AG08396 (cell line): ENCODE data around the gene TCTN1.
"Not testable (repeated sequence)": the region's sequence is repeated elsewhere in the genome, so short reads cannot be mapped to it uniquely, and the experiment has no call there.

ENCODE experiments used
- DNase-seq: peaks from one replicate; pipeline ENCODE4 v3.0.0; 2012; ENCODE audit warnings: low spot score, mixed read lengths

Gene TCTN1

DNA sequence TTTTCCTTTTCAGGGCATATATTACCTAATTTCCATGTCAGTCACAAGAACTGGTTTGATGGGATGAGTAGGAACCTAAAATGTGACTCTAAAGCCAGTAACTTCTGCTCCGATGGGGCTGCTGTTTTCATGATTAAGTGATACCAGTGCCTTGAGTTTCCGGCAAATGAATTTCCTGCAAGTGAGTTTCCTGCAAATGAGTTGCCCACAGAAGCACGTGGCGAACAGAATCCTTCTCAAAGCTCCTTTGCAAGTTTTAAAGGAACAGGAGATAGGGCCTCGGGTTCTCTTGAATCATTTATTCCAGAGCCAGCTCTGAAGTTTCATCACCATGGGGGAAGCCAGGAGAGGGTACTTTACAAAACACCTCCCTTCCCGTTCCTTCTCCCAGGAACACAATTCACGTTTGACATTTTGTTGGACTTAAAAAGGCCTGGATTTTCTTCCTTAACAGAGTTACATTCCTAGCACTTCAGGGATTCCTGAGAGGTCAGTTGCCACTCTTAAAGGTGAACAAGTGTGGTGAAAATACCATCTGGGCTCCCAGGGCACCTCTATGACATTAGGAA, 28.6 kb upstream of the TCTN1 start:
- no peak for DNase-seq

DNA sequence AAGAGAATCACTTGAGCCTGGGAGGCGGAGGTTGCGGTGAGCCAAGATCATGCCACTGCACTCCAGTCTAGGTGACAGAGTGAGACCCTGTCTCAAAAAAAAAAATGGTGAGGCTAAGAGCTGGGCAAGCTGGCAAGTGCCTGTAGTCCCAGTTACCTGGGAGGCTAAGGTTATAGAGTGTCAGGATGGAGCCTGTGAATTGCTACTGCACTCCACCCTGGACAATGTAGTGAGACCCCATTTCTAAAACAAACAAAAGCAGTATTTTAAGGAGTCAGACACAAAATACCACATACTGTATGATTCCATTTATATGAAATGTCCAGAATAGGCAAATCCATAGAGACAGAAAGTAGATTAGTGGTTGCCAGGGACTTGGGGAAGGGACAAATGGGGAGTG, 26.8 kb upstream of the TCTN1 start:
- not testable (repeated sequence) for DNase-seq

GRCh38 chr12:110590059-110590458, 23.9 kb upstream of the TCTN1 start:
- DNase-seq: no peak

DNA sequence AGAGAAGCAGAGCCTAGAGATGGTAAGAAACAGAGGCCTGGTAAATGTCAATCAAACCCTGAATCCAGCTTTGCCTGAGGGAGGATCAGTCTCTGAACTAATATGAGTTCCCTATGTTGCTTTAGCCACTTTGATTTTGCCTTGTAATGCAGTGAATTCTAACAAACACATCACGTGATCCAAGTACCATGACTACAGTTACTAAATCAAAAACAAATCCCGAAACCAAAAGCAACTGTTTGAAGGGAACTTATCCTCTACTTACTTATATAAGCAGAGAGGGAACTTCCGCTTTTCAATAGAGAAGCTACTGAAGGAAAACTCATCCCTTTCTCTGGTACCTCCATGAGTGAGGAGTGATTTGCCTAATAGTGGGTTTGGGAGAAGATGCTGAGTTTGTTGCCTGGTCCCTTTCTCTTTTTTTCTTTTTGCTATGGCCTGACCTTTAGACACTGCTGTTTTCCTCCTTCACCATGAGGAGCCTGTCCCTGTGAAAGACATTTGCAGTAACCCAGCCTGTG, 23.1 kb upstream of the TCTN1 start:
- DNase-seq: peak; percentile 57

DNA sequence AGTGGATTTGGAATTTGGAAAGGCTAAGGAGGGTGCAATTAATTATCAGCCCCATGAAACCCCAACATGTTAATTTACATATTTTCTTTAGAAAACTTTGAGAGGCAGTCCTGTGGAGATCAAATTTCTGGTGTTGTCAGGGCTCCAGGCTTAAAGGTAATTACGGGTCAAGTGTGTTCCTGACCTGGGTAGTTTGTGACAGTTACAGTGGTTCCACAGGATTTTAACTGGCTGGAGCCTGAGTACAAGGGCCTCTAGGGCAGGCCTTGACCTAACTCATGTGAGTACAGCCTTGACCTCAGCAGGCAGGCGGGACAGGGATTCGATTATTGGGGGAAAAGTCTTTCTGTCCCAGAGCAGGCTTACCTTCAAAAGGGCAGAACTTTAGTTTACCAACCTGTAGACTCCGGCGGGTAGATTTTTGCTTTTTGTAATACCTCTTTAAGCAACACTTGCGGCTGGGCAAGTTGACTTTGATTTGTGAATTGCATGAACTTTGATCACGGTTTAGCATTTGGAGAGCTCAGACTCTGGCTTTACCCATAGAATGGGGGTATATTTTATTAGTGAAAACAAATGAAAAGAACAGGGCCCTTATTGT, 22.4 kb upstream of the TCTN1 start:
- no peak for DNase-seq

GRCh38 chr12:110592078-110592477, 21.9 kb upstream of the TCTN1 start:
- DNase-seq: no peak

DNA sequence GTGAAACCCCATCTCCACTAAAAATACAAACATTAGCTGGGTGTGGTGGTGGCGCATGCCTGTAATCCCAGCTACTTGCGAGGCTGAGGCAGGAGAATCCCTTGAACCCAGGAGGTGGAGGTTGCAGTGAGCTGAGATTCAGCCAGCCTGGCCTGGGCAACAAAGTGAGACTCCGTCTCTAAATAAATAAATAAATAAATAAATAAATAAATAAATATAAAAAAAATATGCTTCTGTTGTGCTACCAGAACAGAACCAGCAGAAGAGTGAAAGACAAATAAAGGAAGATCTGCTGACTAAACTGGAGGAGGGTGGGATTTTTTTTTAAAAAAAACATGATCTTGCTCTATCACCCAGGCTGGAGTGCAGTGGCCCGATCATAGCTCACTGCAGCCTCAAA, 21.0 kb upstream of the TCTN1 start:
- not testable (repeated sequence) for DNase-seq

DNA sequence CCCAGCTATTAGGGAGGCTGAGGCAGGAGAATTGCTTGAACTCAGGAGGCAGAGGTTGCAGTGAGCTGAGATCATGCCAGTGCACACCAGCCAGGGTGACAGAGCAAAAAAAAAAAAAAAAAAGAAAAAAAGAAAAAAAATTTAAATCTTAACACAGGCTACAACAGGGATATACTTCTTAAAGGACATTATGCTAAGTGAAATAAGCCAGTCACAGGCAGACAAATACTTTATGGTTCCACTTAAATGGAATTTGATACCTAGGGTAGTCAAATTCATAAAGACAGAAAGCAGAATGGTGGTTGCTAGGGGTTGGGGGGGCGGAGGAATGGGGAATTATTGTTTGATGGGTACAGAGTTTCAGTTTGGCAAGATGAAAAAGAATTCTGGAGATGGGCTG, 16.0 kb upstream of the TCTN1 start:
- DNase-seq: no peak

DNA sequence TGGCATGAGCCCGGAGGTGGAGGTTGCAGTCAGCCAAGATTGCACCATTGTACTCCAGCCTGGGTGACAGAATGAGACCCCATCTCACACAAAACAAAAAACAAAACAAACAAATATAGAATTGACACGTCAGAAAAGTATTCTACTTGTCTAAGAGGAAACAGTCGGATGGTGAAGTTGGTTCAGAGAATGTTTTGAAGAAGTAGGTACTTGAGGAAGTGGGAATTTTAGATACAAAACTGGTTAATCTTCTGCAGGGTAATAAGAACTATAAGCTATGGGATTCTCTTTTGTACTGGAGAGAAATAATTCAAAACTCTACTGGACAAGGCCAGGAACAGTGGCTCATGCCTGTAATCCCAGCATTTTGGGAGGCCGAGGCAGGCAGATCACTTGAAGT, 14.6 kb upstream of the TCTN1 start:
- DNase-seq: no peak

- peak; percentile 43 for DNase-seq
Measured at GRCh38 chr12:110600254-110600653, 13.7 kb upstream of the TCTN1 start.

DNA sequence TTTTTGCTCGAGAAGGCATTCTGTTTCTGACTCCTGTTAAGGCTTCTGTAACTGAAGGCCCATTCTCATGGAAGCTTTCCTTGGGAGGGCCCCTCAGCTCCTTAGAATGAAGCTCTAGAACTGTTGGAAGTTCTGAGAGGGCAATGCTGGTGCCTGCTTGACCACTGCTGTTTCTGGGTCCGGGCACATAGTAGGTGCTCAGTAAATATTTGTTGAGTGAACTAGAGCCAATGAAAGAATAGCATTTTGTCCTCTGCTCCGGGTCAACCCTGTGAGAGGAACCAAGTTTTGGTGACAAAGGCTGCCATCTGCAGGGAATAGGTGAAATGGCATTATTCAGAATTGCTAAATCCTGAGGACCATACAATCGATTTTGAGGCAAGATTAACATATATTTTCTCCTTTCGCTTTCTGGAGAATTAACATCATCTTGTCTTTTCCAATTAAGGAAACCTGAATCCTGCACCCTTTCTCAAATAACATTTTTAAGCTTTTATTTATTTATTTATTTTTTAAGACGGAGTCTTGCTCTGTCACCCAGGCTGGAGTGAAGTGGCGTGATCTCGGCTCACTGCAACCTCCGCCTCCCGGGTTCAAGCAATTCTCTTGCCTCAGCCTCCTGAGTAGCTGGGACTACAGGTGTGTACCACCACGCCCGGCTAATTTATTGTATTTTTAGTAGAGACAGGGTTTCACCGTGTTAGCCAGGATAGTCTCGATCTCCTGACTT, 11.7 kb upstream of the TCTN1 start:
- peak; percentile 63 for DNase-seq

GRCh38 chr12:110606253-110606611, 7.7 kb upstream of the TCTN1 start:
- no peak for DNase-seq

- DNase-seq: no peak
Measured at GRCh38 chr12:110613071-110613770, 708 bp upstream of the TCTN1 start.

DNA sequence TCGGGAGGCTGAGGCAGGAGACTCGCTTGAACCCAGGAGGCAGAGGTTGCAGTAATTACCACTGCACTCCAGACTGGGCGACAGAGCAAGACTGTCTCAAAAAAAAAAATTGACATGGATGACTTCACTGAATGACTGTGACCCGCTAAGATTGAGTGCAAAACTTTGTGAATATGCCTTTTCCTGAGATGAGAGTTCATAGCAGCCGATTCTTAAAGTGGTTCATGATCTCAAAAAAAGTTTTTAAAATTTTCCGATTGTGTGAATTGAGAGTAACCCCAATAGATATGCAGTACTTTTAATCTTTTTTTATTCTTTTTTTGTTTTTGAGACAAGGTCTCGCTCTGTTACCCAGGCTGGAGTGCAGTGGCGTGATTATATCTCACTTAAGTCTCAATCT, 1.2 kb downstream of the TCTN1 start:
- no peak for DNase-seq

- no peak for DNase-seq
Measured at GRCh38 chr12:110616471-110617115, 2.7 kb downstream of the TCTN1 start.

GRCh38 chr12:110619534-110619953, 5.6 kb downstream of the TCTN1 start:
- DNase-seq: no peak

DNA sequence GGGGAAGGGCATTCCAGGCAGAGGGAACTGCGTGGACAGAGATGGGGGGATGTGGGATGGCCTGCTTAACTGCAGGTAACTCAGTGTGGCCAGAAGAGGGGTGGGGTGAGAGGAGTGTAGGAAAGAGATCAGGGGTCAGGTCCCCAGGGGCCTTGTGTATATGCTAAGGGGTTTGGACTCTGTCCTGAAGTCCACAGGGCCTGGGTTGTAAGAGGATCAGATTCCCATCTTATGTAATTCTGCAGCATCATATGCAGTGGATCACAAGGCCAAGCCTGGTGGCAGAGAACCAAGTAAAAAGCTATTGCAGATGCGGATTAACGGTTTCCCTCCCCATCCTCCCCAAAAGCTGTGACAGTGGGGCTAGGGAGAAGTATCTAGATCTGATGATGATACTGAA, 8.7 kb downstream of the TCTN1 start:
- DNase-seq: no peak

GRCh38 chr12:110627500-110628195, 13.7 kb downstream of the TCTN1 start:
- DNase-seq: no peak

GRCh38 chr12:110635055-110635454, 21.1 kb downstream of the TCTN1 start:
- no peak for DNase-seq

DNA sequence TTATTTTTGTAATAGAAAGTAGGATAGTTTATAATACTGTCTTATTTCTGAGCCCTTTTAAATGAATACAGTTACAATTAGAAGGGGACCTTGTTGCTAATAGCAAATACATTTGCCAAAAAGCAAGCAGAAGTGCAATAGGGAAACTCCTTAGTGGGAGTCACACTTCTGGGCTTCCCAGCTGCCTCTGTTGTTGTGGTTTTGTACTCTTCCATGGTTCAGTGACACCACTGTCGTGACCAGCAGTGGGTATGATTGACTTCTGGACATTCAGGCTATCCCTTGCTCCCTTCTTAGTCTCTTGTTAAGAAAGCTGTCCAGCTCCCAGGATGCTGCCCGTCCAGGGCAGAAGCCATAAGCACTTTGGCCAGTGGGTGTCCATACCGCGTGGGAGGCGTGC, 22.6 kb downstream of the TCTN1 start:
- DNase-seq: no peak

GRCh38 chr12:110637869-110638441, 24.0 kb downstream of the TCTN1 start:
- no peak for DNase-seq
